K562 (cell line): Measurements from ENCODE around the gene LY6G6F. TPM values are rescaled to one million over a fixed set of nuclear protein-coding genes. Genes with fewer than 3 reads are reported as not detected.

Experiments
- ARID1B ChIP-seq: fragments of 450-650 bp; IDR thresholded peaks from 2 replicates; pipeline ENCODE4 v1.6.1; 2016; ENCODE audit warnings: antibody characterized with exemption, mild to moderate bottlenecking, inconsistent platforms
- ATF7 ChIP-seq: fragments of 450-650 bp; IDR thresholded peaks from 2 replicates; pipeline ENCODE4 v1.7.1; 2014; ENCODE audit warnings: mild to moderate bottlenecking, moderate library complexity
- CHD2 ChIP-seq: IDR thresholded peaks from 2 replicates; pipeline ENCODE4 v1.6.1; 2011; ENCODE audit warnings: low read depth, low read length
- EGR1 ChIP-seq: fragments of 450-650 bp; conservative IDR thresholded peaks from 2 replicates; pipeline ENCODE4 v1.6.1; 2017; ENCODE audit warnings: mild to moderate bottlenecking
- NR2C2 ChIP-seq, 2 experiments: fragments of 200-800 bp in 1 of 2; sonication (Bioruptor generic) in 1 of 2; sonication (generic) in 1 of 2; formaldehyde crosslinking in 1 of 2; IDR thresholded peaks; 2 replicates each; pipeline versions ENCODE4 v1.6.1 to v1.8.0; 2016 to 2022; ENCODE audit warnings: mild to moderate bottlenecking in 1 of 2, missing compliant biosample characterization in 1 of 2, missing genetic modification characterization in 1 of 2, missing genetic modification reagents in 1 of 2
- SIX5 ChIP-seq, 2 experiments: IDR thresholded peaks; 2 replicates each; pipeline ENCODE4 v1.6.1; 2011; ENCODE audit warnings: low read length in 2 of 2, borderline replicate concordance in 1 of 2, low read depth in 1 of 2, mild to moderate bottlenecking in 1 of 2, moderate library complexity in 1 of 2; ENCODE audit not compliant: insufficient read depth in 1 of 2
- SPI1 ChIP-seq: IDR thresholded peaks from 2 replicates; pipeline ENCODE4 v1.6.1; 2011; ENCODE audit warnings: low read depth, low read length, control low read depth, borderline replicate concordance
- TAF7 ChIP-seq: fragments of 450-650 bp; IDR thresholded peaks from 2 replicates; pipeline ENCODE4 v1.6.1; 2016; ENCODE audit warnings: missing genetic modification characterization, missing compliant biosample characterization
- TBL1XR1 ChIP-seq, 2 experiments: IDR thresholded peaks; 2 replicates each; pipeline ENCODE4 v1.6.1; 2012; ENCODE audit warnings: improper control_type of control experiment in 2 of 2, low read length in 2 of 2, mild to moderate bottlenecking in 1 of 2
- TEAD4 ChIP-seq, 2 experiments: sonication (generic) in 1 of 2; formaldehyde crosslinking in 1 of 2; IDR thresholded peaks; 2 replicates each; pipeline versions ENCODE4 v1.6.1 to v1.8.0; 2012 to 2022; ENCODE audit warnings: borderline replicate concordance in 1 of 2, inconsistent platforms in 1 of 2, low read length in 1 of 2, mild to moderate bottlenecking in 1 of 2, missing genetic modification reagents in 1 of 2
- ZBTB7A ChIP-seq: IDR thresholded peaks from 2 replicates; pipeline ENCODE4 v1.6.1; 2011; ENCODE audit warnings: low read depth, mild to moderate bottlenecking, low read length, moderate library complexity, borderline replicate concordance; ENCODE audit not compliant: control insufficient read depth
- polyA plus RNA-seq, 8 experiments: library from polyadenylated mRNA; depleted of rRNA in 4 of 8; stranded (reverse) in 5 of 8; unstranded in 3 of 8; fragments of >200 nt; fragmentation: Nextera tagmentation in 2 of 8; fragmentation: Illumina TruSeq in 1 of 8; extraction: Ambion mirVana in 2 of 8; extraction: Trizol in 1 of 8; gene quantifications; 2 replicates each; pipeline versions ENCODE4 v1.2.1 to v1.2.3, GENCODE V29; 2011 to 2014; ENCODE audit warnings: inconsistent platforms in 1 of 8, missing spikeins in 1 of 8
- total RNA-seq, 7 experiments: library from RNA; depleted of rRNA in 6 of 7; stranded (reverse); fragments of >200 nt in 6 of 7; fragmentation: Illumina TruSeq in 2 of 7; extraction: Trizol in 2 of 7; gene quantifications; 2 replicates each; pipeline versions ENCODE4 v1.2.1 to v1.2.3, GENCODE V29; 2011 to 2021; ENCODE audit warnings: low replicate concordance in 1 of 7
- TF ChIP-seq, protein P1 (sequence below): fragments of 450-650 bp; IDR thresholded peaks from 2 replicates; pipeline ENCODE4 v1.6.1; 2016
- TF ChIP-seq, protein P2 (sequence below): fragments of 450-650 bp; IDR thresholded peaks from 2 replicates; pipeline ENCODE4 v1.6.1; 2017; ENCODE audit warnings: antibody characterized with exemption, mild to moderate bottlenecking
- TF ChIP-seq, protein P3 (sequence below): fragments of 450-650 bp; IDR thresholded peaks from 2 replicates; pipeline ENCODE4 v1.6.1; 2016; ENCODE audit warnings: low read depth, mild to moderate bottlenecking, moderate library complexity
- TF ChIP-seq, protein P4 (sequence below): sonication (generic); formaldehyde crosslinking; IDR thresholded peaks from 2 replicates; pipeline ENCODE4 v1.8.1; 2023; ENCODE audit warnings: mild to moderate bottlenecking, missing genetic modification reagents, moderate library complexity

Gene LY6G6F
- total and polyA plus RNA-seq, 9 of the 15 experiments (the other 6 are each of a cell fraction or from before 2014, with no cell fraction given) = 0.14 to 0.50 (median 0.28) TPM; not detected in 2

DNA sequence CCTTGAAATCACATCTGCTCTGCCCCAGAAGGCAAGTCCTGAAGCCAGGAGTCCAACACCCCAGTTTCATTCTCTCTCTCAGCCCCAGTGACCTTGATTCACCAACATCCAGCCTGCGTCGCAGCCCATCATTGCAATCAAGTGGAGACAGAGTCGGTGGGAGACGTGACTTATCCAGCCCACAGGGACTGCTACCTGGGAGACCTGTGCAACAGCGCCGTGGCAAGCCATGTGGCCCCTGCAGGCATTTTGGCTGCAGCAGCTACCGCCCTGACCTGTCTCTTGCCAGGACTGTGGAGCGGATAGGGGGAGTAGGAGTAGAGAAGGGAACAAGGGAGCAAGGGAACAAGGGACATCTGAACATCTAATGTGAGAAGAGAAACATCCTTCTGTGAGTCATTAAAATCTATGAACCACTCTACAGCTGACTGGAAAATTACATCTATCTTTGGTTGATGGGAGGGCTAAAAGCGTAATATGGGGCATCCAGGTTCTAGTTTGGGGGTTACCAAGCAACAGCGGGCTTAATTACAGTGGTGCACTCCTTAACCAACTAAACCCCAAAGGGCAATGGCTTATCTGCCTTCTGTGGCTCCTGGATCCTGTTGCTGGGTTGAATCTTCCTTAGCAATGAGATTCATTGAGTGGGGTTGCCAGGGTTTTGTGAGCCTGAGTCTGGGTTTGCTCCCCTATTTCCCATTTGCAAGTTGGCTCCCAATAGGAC, 11.0 kb downstream of the LY6G6F start (continued):
- TF ChIP-seq SPI1 = no peak
- TF ChIP-seq TEAD4 (IDR thresholded peaks at IDR 0.05; ENCODE audit: low read length) = peak; percentile 31; the same call in 1 of the 2 replicates
- TF ChIP-seq TEAD4 (CRISPR knock-in tag; IDR thresholded peaks at IDR 0.05; ENCODE audit: borderline replicate concordance) = no peak
- 0 out of 4 replicates have a peak, but pooled peaks of 1 of the 2 experiments have one; percentile 19 for TF ChIP-seq TBL1XR1 (IDR thresholded peaks at IDR 0.05; ENCODE audit: low read length in 2 of 2)
- peak; percentile 9; the same call in 1 of the 2 replicates for TF ChIP-seq TAF7 (tag)
- TF ChIP-seq ARID1B = peak; percentile 38; the same call in 1 of the 2 replicates
- TF ChIP-seq SIX5 (IDR thresholded peaks at IDR 0.05; ENCODE audit: borderline replicate concordance in 1 of 2, insufficient read depth in 1 of 2, low read depth in 1 of 2, low read length in 2 of 2) = 0 out of 4 replicates have a peak, but pooled peaks of 1 of the 2 experiments have one; percentile 26
- TF ChIP-seq NR2C2 (CRISPR knock-in tag; IDR thresholded peaks at IDR 0.05) = 0 out of 2 replicates have a peak, but pooled peaks have one; percentile 35
- TF ChIP-seq NR2C2 (tag; IDR thresholded peaks at IDR 0.05) = no peak
- TF ChIP-seq, protein P1, sequence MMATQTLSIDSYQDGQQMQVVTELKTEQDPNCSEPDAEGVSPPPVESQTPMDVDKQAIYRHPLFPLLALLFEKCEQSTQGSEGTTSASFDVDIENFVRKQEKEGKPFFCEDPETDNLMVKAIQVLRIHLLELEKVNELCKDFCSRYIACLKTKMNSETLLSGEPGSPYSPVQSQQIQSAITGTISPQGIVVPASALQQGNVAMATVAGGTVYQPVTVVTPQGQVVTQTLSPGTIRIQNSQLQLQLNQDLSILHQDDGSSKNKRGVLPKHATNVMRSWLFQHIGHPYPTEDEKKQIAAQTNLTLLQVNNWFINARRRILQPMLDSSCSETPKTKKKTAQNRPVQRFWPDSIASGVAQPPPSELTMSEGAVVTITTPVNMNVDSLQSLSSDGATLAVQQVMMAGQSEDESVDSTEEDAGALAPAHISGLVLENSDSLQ = peak; percentile 34; the same call in 1 of the 2 replicates
- TF ChIP-seq, protein P2, sequence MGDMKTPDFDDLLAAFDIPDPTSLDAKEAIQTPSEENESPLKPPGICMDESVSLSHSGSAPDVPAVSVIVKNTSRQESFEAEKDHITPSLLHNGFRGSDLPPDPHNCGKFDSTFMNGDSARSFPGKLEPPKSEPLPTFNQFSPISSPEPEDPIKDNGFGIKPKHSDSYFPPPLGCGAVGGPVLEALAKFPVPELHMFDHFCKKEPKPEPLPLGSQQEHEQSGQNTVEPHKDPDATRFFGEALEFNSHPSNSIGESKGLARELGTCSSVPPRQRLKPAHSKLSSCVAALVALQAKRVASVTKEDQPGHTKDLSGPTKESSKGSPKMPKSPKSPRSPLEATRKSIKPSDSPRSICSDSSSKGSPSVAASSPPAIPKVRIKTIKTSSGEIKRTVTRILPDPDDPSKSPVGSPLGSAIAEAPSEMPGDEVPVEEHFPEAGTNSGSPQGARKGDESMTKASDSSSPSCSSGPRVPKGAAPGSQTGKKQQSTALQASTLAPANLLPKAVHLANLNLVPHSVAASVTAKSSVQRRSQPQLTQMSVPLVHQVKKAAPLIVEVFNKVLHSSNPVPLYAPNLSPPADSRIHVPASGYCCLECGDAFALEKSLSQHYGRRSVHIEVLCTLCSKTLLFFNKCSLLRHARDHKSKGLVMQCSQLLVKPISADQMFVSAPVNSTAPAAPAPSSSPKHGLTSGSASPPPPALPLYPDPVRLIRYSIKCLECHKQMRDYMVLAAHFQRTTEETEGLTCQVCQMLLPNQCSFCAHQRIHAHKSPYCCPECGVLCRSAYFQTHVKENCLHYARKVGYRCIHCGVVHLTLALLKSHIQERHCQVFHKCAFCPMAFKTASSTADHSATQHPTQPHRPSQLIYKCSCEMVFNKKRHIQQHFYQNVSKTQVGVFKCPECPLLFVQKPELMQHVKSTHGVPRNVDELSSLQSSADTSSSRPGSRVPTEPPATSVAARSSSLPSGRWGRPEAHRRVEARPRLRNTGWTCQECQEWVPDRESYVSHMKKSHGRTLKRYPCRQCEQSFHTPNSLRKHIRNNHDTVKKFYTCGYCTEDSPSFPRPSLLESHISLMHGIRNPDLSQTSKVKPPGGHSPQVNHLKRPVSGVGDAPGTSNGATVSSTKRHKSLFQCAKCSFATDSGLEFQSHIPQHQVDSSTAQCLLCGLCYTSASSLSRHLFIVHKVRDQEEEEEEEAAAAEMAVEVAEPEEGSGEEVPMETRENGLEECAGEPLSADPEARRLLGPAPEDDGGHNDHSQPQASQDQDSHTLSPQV = peak; percentile 43; the same call in 1 of the 2 replicates
- peak; percentile 23; the same call in 1 of the 2 replicates for TF ChIP-seq ATF7
- TF ChIP-seq, protein P3, sequence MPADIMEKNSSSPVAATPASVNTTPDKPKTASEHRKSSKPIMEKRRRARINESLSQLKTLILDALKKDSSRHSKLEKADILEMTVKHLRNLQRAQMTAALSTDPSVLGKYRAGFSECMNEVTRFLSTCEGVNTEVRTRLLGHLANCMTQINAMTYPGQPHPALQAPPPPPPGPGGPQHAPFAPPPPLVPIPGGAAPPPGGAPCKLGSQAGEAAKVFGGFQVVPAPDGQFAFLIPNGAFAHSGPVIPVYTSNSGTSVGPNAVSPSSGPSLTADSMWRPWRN = no peak
- TF ChIP-seq CHD2 = 0 out of 2 replicates have a peak, but pooled peaks have one; percentile 21
- TF ChIP-seq ZBTB7A = peak; percentile 81; the same call in 1 of the 2 replicates
- TF ChIP-seq, protein P4, sequence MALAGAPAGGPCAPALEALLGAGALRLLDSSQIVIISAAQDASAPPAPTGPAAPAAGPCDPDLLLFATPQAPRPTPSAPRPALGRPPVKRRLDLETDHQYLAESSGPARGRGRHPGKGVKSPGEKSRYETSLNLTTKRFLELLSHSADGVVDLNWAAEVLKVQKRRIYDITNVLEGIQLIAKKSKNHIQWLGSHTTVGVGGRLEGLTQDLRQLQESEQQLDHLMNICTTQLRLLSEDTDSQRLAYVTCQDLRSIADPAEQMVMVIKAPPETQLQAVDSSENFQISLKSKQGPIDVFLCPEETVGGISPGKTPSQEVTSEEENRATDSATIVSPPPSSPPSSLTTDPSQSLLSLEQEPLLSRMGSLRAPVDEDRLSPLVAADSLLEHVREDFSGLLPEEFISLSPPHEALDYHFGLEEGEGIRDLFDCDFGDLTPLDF = peak; percentile 73; the same call in 1 of the 2 replicates
- TF ChIP-seq EGR1 = no peak
